HG02885 (cell line): ENCODE measurements around the gene APBB1IP.
"Not testable (repeated sequence)": the region's sequence is repeated elsewhere in the genome, so short reads cannot be mapped to it uniquely, and the experiment has no call there.

Experiments used
- ATAC-seq: cut with Tn5 transposase; IDR thresholded peaks from one replicate; pipeline ENCODE4 v1.9.1; 2021; ENCODE audit warnings: mild to moderate bottlenecking; ENCODE audit not compliant: unreplicated experiment, poor library complexity

The APBB1IP gene

GRCh38 chr10:26604320-26605093 is 166.4 kb downstream of the APBB1IP start:
- not testable (repeated sequence) for ATAC-seq

GRCh38 chr10:26606389-26606877 is 168.3 kb downstream of the APBB1IP start:
- ATAC-seq, result peak; percentile 68

GRCh38 chr10:26612151-26612915 is 174.2 kb downstream of the APBB1IP start:
- ATAC-seq, result no peak
